HUDEP-2 (cell line): ENCODE results near the gene TSHZ2.

Experiments used
- DNase-seq, 76 experiments: peaks; one replicate each; lab custom pipeline; 2025; ENCODE audit not compliant: unreplicated experiment in 76 of 76; lab: John Stamatoyannopoulos, UW

TSHZ2 gene

DNA sequence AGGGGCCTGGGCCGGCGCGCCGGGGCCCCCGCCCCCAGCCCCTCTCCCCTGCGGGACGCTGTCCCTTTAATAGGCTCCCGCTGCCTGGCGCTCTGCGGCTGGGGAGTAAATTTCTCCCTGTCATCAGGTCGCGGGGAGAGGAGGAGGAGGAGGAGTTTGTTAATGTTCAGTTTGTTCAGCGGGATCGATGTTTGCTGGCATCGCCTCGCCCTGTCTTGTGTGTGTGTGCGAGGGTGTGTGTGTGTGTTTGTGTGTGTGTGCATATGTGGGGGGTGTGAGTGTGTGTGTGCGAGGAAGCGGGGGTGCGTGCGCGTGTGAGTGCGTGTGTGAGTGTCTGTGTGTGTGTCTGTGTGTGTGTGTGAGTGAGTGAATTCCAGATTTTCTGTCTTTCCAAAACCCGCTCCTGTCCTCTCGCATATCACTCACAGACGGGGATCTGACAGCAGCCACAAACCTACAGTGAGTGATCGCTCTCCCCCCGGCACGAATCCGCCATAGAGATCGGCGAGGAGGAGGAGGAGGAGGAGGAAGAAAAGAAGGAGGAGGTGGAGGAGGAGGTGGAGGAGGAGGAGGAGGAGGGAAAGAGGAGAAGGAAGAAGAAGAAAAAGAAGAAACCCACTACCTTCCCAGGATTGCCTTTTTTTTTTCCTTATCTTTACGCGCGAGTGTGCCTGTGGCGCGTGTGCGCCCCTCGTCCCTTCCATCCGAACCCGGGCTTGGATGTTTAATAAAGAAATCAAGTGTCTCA is at the start of gene TSHZ2:
TSHZ2 (plus strand) TSS at position 169 of the 748 bp plus-strand sequence. CDS start 936 bp downstream, outside the sequence.
- no peak for DNase-seq

- no peak for DNase-seq
Observed at GRCh38 chr20:52922436-52922835, 49.7 kb upstream of the TSHZ2 start.

GRCh38 chr20:52923123-52923937 is 48.8 kb upstream of the TSHZ2 start:
- DNase-seq, result no peak

DNA sequence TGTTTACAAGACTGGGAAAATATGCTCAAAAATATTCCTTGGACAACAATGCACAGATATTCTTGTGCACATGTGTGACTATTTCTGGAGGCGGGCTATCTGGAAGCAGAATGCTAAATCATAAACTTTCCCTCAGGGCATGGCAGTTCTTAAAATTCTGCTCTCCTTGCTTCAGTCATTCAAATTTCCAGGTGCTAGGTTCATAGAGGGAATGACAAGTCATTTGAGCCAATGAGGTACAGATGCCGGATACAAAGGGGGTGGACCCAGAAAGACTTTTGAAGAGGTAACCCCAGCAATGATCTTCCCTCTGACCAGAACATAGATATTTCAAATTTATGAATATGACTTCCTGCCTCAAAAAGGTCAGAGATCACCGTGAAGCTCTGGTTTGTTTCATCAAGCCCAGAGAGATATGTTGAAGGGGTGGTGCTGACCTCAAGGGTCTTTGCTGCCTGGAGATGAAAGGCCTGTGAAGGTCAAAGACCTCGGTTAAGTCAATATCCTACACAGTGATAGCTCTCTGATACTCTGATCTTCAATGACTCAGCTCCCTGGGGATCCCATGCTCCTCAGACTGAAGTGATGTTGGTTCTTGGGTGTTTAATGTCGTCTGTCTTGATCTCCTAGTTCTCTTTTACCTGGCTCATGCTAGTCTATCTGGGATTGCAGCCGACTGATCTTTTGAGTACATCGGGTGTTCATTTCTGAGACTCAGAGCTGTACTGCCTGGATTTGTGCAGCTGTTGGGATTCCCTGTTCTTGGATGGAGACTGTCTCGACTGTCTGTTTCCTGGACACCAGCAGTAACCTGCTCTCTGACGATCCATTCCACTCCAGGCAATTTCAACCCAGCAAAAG is 47.5 kb upstream of the TSHZ2 start:
- DNase-seq, result no peak

GRCh38 chr20:52926505-52926904 is 45.7 kb upstream of the TSHZ2 start:
- DNase-seq, result no peak

DNA sequence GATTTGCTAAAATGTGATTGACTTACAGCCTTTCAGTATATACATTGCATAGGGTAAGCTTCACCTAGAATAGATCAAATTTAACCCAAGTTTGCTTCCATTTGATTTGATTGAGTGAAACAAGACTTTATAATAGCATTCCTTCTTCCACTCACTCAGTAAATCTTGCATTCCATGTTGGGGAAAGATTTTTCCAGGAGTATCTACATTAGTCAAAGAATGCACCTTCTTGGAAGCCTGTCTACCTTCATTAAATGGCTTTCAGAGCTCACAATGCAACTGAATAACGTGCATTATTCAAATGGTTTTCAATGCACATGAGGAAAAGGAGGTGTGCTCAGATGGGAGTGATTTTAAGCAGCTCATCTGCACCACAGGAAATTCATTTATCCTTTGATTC is 38.3 kb upstream of the TSHZ2 start:
- no peak for DNase-seq

- no peak for DNase-seq
Observed at GRCh38 chr20:52936351-52937340, 35.5 kb upstream of the TSHZ2 start.

- peak in 7 of 76 experiments; percentile 2 to 25 (median 4) for DNase-seq
Observed at GRCh38 chr20:52937591-52938100, 34.5 kb upstream of the TSHZ2 start.

GRCh38 chr20:52939141-52939540 is 33.0 kb upstream of the TSHZ2 start:
- no peak for DNase-seq

GRCh38 chr20:52941808-52942207 is 30.4 kb upstream of the TSHZ2 start:
- DNase-seq, result no peak

- no peak for DNase-seq
Observed at GRCh38 chr20:52943185-52943841, 28.8 kb upstream of the TSHZ2 start.

- DNase-seq, result no peak
Observed at GRCh38 chr20:52945268-52945667, 26.9 kb upstream of the TSHZ2 start.

- no peak for DNase-seq
Observed at GRCh38 chr20:52945862-52946522, 26.2 kb upstream of the TSHZ2 start.

DNA sequence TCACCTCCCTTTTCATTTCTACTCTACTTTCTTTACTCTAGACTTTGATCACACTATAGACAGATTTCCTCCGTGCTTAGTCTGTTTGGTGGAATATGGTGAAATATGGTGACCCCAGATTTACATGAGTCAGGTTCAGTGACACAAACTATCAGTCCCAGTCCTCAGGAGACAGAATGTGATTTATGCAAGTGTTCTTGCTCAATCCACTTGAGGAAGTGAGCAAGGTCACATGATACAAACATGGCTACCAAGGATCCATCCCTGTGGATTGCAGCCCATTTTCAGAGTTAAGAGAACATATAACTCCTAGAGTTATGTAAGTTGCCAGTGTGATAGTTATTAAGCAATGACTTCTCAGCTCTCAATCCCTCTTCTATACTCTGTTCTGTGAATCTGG is 23.7 kb upstream of the TSHZ2 start:
- no peak for DNase-seq

DNA sequence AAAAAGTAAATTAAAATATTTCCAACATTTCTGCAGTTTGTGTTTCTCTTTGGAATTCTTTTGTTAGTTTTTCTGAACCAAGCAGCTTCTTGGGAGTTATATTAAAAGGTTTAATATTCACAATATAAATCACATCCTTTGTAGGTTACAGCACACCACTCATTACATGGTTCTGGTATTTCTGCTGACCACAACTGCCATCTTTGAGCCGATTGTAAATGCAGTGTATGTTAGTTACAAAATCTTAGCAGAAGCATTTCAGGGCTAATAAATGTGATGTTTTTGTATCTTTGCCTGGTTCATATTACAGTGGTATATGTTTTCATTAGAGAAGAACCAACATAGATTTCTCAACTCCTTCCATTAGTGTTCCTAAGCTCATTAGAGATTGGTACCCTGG is 19.1 kb upstream of the TSHZ2 start:
- no peak for DNase-seq

DNA sequence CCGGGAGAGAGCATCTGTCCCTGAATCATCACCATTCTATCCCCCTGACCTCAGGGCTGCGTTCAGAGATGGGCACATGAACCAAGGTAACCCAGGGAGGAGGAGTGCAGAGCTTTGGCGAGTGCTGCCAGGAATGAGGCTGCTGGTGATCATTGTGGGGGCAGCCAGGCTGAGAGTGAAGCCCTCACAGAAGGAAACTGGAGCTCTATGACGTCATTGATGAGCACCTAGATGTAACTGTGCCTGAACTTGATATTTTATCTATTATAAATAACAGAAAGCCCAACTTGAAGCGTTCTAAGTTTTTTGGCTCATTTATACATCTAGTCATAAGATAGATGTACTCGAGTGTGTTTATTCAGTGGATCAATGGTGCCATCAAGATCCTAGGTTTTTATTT is 17.3 kb upstream of the TSHZ2 start:
- DNase-seq, result no peak

DNA sequence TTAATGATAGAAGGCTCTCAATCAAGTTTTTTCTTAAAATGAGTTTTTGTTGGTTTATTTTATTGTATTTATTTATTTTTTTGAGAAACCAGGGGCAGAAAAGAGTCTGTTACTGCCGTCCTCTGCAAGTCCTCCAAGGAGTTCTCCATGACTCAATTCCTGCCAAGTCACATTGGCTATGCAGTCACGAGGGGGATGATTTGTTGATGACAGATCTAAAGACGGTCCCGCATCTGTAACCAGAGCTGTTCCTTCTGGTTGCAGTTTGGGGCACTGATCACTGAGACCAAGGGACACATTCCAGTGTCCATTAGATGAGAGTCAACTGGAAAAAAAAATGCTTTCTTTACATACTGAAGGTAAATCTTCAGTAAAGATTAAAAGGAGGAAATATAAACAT is 13.9 kb upstream of the TSHZ2 start:
- DNase-seq, result no peak

GRCh38 chr20:52959125-52959524 is 13.0 kb upstream of the TSHZ2 start:
- no peak for DNase-seq

DNA sequence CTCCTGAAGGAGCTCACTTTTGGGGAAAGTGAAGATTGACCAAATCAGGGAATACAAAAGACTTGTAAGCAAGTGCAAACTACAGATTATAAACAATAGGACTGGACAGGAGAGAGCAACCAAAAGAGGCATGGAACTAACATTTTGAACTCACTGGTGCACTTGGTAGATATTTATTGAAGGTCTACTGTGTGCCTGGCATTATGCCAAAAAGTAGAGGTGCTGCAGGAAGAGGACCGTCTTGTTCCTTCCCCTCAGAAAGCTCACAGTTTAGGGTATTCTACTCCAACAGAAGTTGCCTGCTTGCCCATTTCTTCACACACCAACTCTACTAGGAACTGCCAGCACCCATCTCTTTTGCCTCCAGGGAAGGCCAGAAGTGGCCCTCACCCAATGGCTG is 10.0 kb upstream of the TSHZ2 start:
- no peak for DNase-seq
